AG04449 (cell line): Measurements from ENCODE around the gene NEK10.

Source experiments
- CTCF ChIA-PET: fragments of 350-600 bp; formaldehyde crosslinking; extraction: SDS; loops from one replicate; lab custom pipeline; 2021; ENCODE audit warnings: antibody characterized with exemption; lab: Yijun Ruan, JAX
- POLR2A ChIA-PET: fragments of 400-600, 350-600 bp; formaldehyde crosslinking; extraction: SDS; loops from one replicate; lab custom pipeline; 2020; ENCODE audit warnings: antibody characterized with exemption, inconsistent platforms; lab: Yijun Ruan, JAX
- DNase-seq: peaks from one replicate; pipeline ENCODE4 v3.0.0-alpha.2; 2010; ENCODE audit warnings: low read depth, low spot score
- H3K4me3 ChIP-seq: 2 replicates; pipeline ENCODE4 v1.5.1; 2011; ENCODE audit warnings: low read depth, mild to moderate bottlenecking, control low read depth, low read length
- TF ChIP-seq, protein P1 (sequence below): IDR thresholded peaks from one replicate; pipeline ENCODE4 v1.5.1; 2011; ENCODE audit warnings: mild to moderate bottlenecking, moderate library complexity, low read length, control low read depth, inconsistent platforms; ENCODE audit not compliant: insufficient read depth; ENCODE audit errors: missing control alignments

The NEK10 gene

DNA sequence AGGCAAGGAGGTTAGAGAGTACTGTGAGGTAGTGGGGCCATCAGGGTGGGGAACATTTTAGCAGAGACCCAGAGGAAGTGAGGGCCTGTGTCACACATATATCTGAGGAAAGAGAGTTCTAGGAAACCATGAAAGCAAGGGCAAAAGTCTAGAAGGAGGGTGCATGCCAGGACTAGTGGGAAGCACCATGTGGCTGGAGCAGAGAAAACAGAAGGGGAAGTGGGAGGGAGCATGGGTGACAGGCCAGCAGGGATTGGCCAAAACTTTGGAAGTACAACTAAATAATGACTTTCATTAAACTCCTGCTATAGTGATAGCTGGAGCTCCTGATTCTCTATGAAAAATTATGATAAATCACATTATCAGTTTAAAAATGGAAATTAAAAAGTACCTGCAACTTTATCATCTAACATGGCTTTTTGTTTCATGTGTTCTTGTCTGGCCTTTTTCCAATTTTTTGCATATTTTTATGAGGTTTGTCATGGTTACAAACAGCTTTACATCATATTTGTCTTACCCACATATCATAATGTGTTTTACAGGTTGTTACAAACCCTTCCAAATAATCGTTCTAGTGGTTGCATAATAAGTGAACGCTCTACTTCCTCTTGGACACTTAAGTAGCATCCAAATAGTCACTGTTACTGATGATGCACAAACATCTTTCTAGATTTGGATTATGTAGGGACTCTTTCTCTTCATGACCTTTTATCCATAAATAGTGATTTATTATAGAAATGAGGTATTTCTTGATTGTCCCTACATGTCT is 168.3 kb downstream of the NEK10 start:
- TF ChIP-seq, protein P1, sequence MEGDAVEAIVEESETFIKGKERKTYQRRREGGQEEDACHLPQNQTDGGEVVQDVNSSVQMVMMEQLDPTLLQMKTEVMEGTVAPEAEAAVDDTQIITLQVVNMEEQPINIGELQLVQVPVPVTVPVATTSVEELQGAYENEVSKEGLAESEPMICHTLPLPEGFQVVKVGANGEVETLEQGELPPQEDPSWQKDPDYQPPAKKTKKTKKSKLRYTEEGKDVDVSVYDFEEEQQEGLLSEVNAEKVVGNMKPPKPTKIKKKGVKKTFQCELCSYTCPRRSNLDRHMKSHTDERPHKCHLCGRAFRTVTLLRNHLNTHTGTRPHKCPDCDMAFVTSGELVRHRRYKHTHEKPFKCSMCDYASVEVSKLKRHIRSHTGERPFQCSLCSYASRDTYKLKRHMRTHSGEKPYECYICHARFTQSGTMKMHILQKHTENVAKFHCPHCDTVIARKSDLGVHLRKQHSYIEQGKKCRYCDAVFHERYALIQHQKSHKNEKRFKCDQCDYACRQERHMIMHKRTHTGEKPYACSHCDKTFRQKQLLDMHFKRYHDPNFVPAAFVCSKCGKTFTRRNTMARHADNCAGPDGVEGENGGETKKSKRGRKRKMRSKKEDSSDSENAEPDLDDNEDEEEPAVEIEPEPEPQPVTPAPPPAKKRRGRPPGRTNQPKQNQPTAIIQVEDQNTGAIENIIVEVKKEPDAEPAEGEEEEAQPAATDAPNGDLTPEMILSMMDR, result no peak
- ChIA-PET POLR2A (no interaction called here), CTCF (interaction anchor here (0.9 to 1.2 kb wide), 3 partner anchors 8 to 17 kb away, joined by 3 read pairs; no protein-coding TSS in a partner anchor)
- no peak overlapping the region for H3K4me3 ChIP-seq
- no peak for DNase-seq

DNA sequence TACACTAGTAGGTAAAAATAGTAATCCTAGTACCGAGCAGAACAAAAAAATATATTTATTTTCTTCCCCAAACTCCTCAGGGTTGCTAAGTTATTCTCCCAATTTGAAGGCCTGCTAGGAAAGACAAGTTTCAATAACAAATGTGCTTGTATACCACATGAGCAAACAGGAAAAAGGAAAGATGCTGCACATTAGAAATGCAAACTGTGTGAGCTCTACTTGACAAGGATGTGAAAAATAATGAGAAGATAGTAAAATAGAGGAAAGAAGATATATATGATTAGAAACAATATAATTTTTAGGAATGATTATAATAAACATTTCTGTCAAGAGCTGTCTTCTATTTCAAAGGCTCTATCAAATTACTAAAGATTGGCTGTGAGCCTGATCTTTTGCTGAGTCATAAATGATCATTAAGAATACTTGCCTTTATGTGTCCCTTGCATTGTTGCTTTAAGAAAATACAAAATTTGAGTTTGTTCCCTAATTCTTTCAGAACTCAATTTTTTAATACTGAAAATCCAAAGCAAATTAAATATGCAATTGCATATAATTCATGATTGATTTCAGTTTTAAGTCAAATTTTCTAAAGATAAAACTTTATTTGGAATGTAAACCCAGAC is 174.2 kb downstream of the NEK10 start:
- TF ChIP-seq, protein P1, result no peak
- ChIA-PET CTCF (interaction anchor here (1.0 kb wide), 1 partner anchor 14 kb away, joined by 3 read pairs; no protein-coding TSS in a partner anchor), POLR2A (no interaction called here)
- no peak for DNase-seq
- H3K4me3 ChIP-seq, result no peak overlapping the region

DNA sequence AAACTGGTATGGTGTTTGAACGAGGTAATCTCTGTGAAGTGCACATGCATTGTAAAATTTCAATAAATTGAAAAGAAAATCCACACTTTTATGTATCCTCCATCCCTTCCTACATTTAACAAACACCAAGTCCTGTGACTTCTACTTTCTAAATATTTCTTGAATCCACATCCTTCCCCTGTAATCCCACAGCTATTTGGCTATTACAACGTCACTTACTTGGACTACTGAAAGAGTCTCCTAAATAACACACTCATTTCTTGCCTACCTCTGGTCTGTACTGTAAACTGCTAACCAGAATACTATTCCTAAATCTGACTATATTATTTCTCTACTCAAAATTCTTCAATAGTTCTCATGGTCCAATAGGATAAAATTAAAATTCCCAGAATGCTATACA is 176.1 kb downstream of the NEK10 start:
- no peak overlapping the region for H3K4me3 ChIP-seq
- no peak for DNase-seq
- ChIA-PET POLR2A (no interaction called here), CTCF (interaction anchor here (0.8 to 1.1 kb wide), 2 partner anchors 59 to 519 kb away, joined by 3 read pairs; no protein-coding TSS in a partner anchor)
- TF ChIP-seq, protein P1, result no peak

DNA sequence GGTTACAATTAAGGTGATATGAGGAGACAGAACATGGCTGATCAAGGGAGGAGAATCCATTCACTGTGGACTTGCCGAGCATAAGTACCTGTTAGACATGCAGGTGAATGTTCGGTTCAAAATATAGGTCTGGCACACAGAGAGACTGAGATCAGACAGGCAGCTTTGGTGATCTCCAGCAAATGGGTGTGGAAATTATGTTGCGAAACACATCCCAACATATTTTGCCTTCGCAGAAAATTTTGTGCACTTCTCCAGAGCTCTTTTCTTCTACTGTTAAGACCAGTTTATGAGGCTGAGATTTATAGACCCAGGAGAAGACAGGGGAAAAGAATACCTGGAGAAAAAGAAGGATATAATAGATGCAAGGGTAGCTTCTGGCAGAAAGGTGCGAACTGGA is 183.2 kb downstream of the NEK10 start:
- ChIA-PET CTCF (interaction anchor here (1.4 to 2.5 kb wide), 2 partner anchors 10 to 21 kb away, joined by 3 to 9 read pairs; no protein-coding TSS in a partner anchor), POLR2A (no interaction called here)
- no peak overlapping the region for H3K4me3 ChIP-seq
- no peak for DNase-seq
- TF ChIP-seq, protein P1, result no peak

DNA sequence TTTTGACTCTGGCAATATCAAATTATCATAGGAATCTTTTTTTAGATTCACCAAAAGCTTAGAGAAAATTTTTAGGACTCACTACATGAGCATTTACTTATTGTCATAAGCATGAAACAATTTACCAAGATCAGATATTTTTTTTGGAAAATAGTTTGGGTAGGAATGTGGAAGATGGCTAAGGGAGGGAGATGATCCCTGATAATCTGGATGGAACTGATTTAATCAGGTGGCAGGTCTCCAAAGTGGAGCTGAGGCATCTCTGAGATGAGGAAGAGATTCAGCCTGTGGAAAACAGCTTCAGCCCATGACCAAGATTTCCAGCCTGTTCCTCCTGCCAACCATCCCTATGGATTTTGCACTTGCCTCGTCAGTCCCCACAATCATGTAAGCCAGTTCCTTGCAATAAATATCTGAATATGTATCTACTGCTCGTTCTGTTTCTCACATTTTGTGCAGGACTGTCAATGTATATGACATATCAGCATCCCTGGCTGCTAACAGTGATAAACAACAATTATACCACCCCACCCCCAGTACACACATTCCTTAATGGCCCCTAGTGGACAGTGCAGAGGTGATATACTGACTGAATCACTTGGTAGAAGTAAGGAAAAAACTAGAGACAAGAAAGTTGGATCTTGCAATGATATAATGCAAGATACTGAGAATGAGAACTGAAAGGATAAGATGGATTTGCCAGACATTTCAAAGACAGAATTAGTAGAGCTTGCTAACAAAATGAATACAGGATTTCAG is 183.8 kb downstream of the NEK10 start:
- CTCF ChIA-PET, result interaction anchor here (1.4 to 2.5 kb wide), 2 partner anchors 10 to 22 kb away, joined by 3 to 9 read pairs; no protein-coding TSS in a partner anchor
- TF ChIP-seq, protein P1, result no peak
- DNase-seq, result no peak
- POLR2A ChIA-PET, result no interaction called here
- H3K4me3 ChIP-seq, result no peak overlapping the region
